Measurements from ENCODE around the gene PCSK5. TPM values are rescaled to one million over a fixed set of nuclear protein-coding genes. Genes with fewer than 3 reads are reported as not detected.

PCSK5 gene
- total RNA-seq, 2 experiments from 2014 or later: 14.4 to 15.2 TPM

DNA sequence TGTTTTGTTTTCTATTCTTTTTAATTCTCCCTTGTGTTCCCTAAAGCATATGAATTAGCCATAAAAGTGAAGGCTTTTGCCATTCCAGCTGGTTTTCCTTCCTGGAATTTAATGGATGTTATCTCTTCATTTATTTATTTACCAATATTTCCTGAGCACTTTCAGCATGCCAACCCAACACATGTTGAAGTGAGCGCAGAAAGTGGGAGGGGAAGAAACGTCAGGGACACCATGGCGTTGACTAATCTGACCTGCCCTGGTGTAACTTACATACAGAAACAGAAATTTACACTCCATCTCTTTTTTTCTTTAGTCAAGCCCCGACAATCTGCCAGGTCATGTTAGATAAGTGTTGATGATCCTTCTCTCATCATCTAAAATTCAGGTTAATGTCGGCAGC lies 247.5 kb downstream of the PCSK5 start:
- no peaks in the 10 kb centered on the region for H3K9me3 Mint-ChIP-seq
- intact Hi-C loops (cut with DNase I, micrococcal nuclease): no loop called here
- no peak overlapping the region for H3K4me3 Mint-ChIP-seq
- no peak for TF ChIP-seq CTCF (IDR thresholded peaks at IDR 0.05)
- no peaks in the 10 kb centered on the region for H3K27me3 Mint-ChIP-seq
- H3K4me1 Mint-ChIP-seq (ENCODE audit: low read depth): no peaks in the 10 kb centered on the region
- ChIA-PET POLR2A (no interaction called here), CTCF (no interaction called here)
- no peak overlapping the region for H3K4me3 ChIP-seq (ENCODE audit: low read length)
- no peak overlapping the region for H3K27ac ChIP-seq (ENCODE audit: low read depth in 1 of 2, low read length in 2 of 2)
- no peaks in the 10 kb centered on the region for H3K4me1 ChIP-seq (ENCODE audit: insufficient read depth, low read length)
- H3K9me3 ChIP-seq (ENCODE audit: control insufficient read depth in 1 of 2, insufficient read depth in 1 of 2, low read length in 2 of 2): no peaks in the 10 kb centered on the region
- H3K36me3 ChIP-seq (ENCODE audit: insufficient read depth, low read length): no peaks in the 10 kb centered on the region
- peaks cover 5% of the 10 kb centered on the region for H3K36me3 Mint-ChIP-seq (ENCODE audit: low read depth)
- DNase-seq (no peak), ATAC-seq (ENCODE audit: poor library complexity) (no peak)
- H3K27ac Mint-ChIP-seq: no peak overlapping the region
- H3K27me3 ChIP-seq (ENCODE audit: control insufficient read depth in 1 of 2, insufficient read depth in 2 of 2, low read length in 2 of 2): no peaks in the 10 kb centered on the region

DNA sequence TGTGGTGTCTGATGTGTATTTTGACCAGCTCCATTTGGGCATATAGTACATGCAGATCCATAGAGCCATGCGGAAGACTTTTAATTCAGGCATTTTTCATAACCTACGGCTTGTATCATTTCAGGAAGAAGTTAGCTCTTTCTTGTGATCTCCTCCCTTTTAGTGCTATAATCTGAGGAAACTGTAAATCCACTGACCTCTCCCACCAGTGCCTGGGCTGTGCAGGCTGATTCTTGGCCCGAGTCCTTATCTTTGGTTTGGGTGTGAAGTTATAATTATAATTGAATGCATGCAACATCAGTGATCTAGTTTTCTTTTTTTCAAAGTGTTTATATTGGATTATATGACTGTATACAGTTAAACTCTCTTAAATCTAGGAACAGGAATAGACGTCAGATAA lies 247.9 kb downstream of the PCSK5 start:
- H3K27me3 ChIP-seq (ENCODE audit: control insufficient read depth in 1 of 2, insufficient read depth in 2 of 2, low read length in 2 of 2): no peaks in the 10 kb centered on the region
- Mint-ChIP-seq H3K36me3 (ENCODE audit: low read depth) (peaks cover 5% of the 10 kb centered on the region), H3K27me3 (no peaks in the 10 kb centered on the region), H3K4me3 (no peak overlapping the region), H3K9me3 (no peaks in the 10 kb centered on the region), H3K27ac (no peak overlapping the region), H3K4me1 (ENCODE audit: low read depth) (no peaks in the 10 kb centered on the region)
- no peak overlapping the region for H3K27ac ChIP-seq (ENCODE audit: low read depth in 1 of 2, low read length in 2 of 2)
- no peaks in the 10 kb centered on the region for H3K9me3 ChIP-seq (ENCODE audit: control insufficient read depth in 1 of 2, insufficient read depth in 1 of 2, low read length in 2 of 2)
- H3K36me3 ChIP-seq (ENCODE audit: insufficient read depth, low read length): no peaks in the 10 kb centered on the region
- no peaks in the 10 kb centered on the region for H3K4me1 ChIP-seq (ENCODE audit: insufficient read depth, low read length)
- DNase-seq (no peak), ATAC-seq (ENCODE audit: poor library complexity) (no peak)
- no peak for TF ChIP-seq CTCF (IDR thresholded peaks at IDR 0.05)
- ChIA-PET CTCF (no interaction called here), POLR2A (no interaction called here)
- no peak overlapping the region for H3K4me3 ChIP-seq (ENCODE audit: low read length)
- intact Hi-C loops (cut with DNase I, micrococcal nuclease): no loop called here

- ATAC-seq (ENCODE audit: poor library complexity): no peak
- no peak for TF ChIP-seq CTCF (IDR thresholded peaks at IDR 0.05)
- no peaks in the 10 kb centered on the region for H3K36me3 Mint-ChIP-seq (ENCODE audit: low read depth)
- Histone ChIP-seq H3K9me3 (ENCODE audit: control insufficient read depth in 1 of 2, insufficient read depth in 1 of 2, low read length in 2 of 2) (no peaks in the 10 kb centered on the region), H3K27ac (ENCODE audit: low read depth in 1 of 2, low read length in 2 of 2) (no peak overlapping the region), H3K36me3 (ENCODE audit: insufficient read depth, low read length) (no peaks in the 10 kb centered on the region), H3K4me1 (ENCODE audit: insufficient read depth, low read length) (no peaks in the 10 kb centered on the region), H3K27me3 (ENCODE audit: control insufficient read depth in 1 of 2, insufficient read depth in 2 of 2, low read length in 2 of 2) (no peaks in the 10 kb centered on the region), H3K4me3 (ENCODE audit: low read length) (no peak overlapping the region)
- CTCF ChIA-PET: no interaction called here
- no peak overlapping the region for H3K27ac Mint-ChIP-seq
- H3K4me3 Mint-ChIP-seq: no peak overlapping the region
- no peaks in the 10 kb centered on the region for H3K9me3 Mint-ChIP-seq
- POLR2A ChIA-PET: no interaction called here
- DNase-seq: no peak
- H3K27me3 Mint-ChIP-seq: no peaks in the 10 kb centered on the region
- intact Hi-C loops (cut with DNase I, micrococcal nuclease): no loop called here
- no peaks in the 10 kb centered on the region for H3K4me1 Mint-ChIP-seq (ENCODE audit: low read depth)
Observed at GRCh38 chr9:76143834-76144233, 253.4 kb downstream of the PCSK5 start.

All from CD4-positive, alpha-beta T cell (primary cell).